Left ventricle myocardium inferior (tissue), 1 donor: ENCODE measurements around the gene EEF1A2. TPM values are rescaled to one million over a fixed set of nuclear protein-coding genes. Genes with fewer than 3 reads are reported as not detected.
A peak's percentile ranks its signal among the peaks of the same experiment; 100 is the strongest.
"Not testable (repeated sequence)": the region's sequence is repeated elsewhere in the genome, so short reads cannot be mapped to it uniquely, and the experiment has no call there.

ENCODE experiments used
- DNase-seq: peaks from one replicate; pipeline ENCODE4 v3.0.0-alpha.2; 2020
- H3K27ac ChIP-seq: fragments of 200-600 bp; replicated peaks from 2 replicates; pipeline ENCODE4 v1.8.0; 2021
- H3K27me3 ChIP-seq: fragments of 200-600 bp; 2 replicates; pipeline ENCODE4 v1.8.0; 2021; ENCODE audit warnings: low read depth
- H3K36me3 ChIP-seq: fragments of 200-600 bp; 2 replicates; pipeline ENCODE4 v1.8.0; 2021
- H3K4me1 ChIP-seq: fragments of 200-600 bp; 2 replicates; pipeline ENCODE4 v1.8.0; 2021
- H3K4me3 ChIP-seq: fragments of 200-600 bp; 2 replicates; pipeline ENCODE4 v1.8.0; 2021; ENCODE audit warnings: mild to moderate bottlenecking, moderate library complexity
- H3K9me3 ChIP-seq: fragments of 200-600 bp; replicated peaks from 2 replicates; pipeline ENCODE4 v1.8.0; 2021
- intact Hi-C: fragments of 100-400 bp; cut with micrococcal nuclease; formaldehyde crosslinking; loops from one replicate; pipeline ENCODE4 v1.11.0; 2022
- total RNA-seq: library from RNA; stranded (reverse); fragmentation: NEBNext Ultra II Directional; extraction: Animal tissue kit (Norgen Biotek cat#: 25700); gene quantifications from one replicate; pipeline ENCODE4 v1.2.1, GENCODE V29; 2021
- TF ChIP-seq, protein P1 (sequence below): fragments of 200-600 bp; IDR thresholded peaks from 2 replicates; pipeline ENCODE4 v1.8.0; 2021; ENCODE audit warnings: antibody characterized with exemption, mild to moderate bottlenecking, borderline replicate concordance
- donor health status: DM: no; HTN: yes; CAD: no; lungs with severe emphysema.

The EEF1A2 gene
- total RNA-seq, 1 donor from 2014 or later = 1,286 TPM

DNA sequence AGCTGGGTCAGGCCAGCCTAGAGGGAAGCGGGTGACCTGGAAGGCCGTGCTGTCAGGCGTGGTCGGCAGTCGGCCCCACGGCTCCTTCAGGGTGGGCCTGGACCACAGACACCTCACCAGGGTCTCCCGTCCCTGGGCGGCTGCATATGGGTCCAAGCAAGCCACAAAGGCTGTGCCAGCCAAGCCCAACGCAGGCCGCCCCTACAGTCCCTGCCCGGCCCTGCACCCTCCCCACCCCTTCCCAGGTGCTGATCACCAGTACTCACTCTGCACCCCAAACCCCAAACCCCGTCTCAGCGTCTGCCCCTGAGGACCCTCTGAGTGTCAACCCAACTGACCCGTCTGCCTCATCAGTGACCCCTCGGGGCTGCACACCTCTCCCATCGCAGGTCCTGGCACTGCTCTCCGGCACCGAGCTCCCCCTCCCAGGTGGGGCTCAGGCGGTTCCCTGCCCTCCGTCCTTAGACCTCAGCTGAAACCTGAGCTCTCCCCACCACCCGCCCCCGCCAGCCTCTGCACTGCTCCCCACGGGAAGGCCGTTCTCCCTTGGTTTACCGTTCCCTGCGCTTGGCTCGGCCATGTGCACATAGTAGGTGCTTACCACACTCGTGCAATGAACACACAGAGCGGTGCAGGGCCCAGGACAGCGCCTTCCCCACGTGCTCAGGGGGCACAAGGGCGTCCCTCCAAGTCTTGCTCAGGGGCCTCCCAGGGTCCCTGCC lies 20.2 kb upstream of the EEF1A2 start:
- Histone ChIP-seq H3K4me3 (peak overlapping the region; percentile 91), H3K36me3 (peaks cover 15% of the 10 kb centered on the region), H3K27me3 (no peaks in the 10 kb centered on the region), H3K9me3 (no peaks in the 10 kb centered on the region), H3K27ac (peak overlapping the region; percentile 97), H3K4me1 (peaks cover 46% of the 10 kb centered on the region)
- intact Hi-C loops = no loop called here
- TF ChIP-seq, protein P1, sequence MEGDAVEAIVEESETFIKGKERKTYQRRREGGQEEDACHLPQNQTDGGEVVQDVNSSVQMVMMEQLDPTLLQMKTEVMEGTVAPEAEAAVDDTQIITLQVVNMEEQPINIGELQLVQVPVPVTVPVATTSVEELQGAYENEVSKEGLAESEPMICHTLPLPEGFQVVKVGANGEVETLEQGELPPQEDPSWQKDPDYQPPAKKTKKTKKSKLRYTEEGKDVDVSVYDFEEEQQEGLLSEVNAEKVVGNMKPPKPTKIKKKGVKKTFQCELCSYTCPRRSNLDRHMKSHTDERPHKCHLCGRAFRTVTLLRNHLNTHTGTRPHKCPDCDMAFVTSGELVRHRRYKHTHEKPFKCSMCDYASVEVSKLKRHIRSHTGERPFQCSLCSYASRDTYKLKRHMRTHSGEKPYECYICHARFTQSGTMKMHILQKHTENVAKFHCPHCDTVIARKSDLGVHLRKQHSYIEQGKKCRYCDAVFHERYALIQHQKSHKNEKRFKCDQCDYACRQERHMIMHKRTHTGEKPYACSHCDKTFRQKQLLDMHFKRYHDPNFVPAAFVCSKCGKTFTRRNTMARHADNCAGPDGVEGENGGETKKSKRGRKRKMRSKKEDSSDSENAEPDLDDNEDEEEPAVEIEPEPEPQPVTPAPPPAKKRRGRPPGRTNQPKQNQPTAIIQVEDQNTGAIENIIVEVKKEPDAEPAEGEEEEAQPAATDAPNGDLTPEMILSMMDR = no peak
- no peak for DNase-seq

DNA sequence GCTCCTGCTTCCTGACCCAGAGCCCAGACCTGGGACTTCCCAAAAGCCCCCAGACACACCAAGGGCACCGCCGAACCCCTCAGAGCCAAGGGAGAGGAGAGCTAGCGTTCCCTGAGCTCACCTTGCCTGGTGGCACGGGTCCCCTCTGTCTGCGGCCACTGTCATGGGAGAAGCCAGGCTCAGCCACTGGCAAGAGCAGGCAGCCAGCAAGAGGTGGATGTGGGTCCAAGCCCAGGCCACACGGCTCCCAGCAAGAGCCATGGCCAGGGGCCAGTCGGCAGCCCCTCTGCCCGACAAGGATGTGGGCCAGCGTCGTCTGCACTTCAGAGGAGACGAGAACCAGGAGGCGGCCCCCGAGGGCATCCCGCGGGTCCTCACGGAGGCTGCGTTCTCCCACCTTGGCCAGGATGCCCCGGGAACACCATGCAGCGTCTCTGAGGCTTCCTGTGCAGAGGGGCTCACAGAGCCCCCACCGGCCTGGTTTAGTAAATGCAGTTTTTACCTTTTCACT lies 19.5 kb upstream of the EEF1A2 start:
- Histone ChIP-seq H3K4me3 (no peak overlapping the region), H3K4me1 (peaks cover 46% of the 10 kb centered on the region), H3K27me3 (no peaks in the 10 kb centered on the region), H3K27ac (no peak overlapping the region), H3K36me3 (peaks cover 13% of the 10 kb centered on the region), H3K9me3 (no peaks in the 10 kb centered on the region)
- TF ChIP-seq, protein P1 = no peak
- intact Hi-C loops = no loop called here
- DNase-seq = no peak

DNA sequence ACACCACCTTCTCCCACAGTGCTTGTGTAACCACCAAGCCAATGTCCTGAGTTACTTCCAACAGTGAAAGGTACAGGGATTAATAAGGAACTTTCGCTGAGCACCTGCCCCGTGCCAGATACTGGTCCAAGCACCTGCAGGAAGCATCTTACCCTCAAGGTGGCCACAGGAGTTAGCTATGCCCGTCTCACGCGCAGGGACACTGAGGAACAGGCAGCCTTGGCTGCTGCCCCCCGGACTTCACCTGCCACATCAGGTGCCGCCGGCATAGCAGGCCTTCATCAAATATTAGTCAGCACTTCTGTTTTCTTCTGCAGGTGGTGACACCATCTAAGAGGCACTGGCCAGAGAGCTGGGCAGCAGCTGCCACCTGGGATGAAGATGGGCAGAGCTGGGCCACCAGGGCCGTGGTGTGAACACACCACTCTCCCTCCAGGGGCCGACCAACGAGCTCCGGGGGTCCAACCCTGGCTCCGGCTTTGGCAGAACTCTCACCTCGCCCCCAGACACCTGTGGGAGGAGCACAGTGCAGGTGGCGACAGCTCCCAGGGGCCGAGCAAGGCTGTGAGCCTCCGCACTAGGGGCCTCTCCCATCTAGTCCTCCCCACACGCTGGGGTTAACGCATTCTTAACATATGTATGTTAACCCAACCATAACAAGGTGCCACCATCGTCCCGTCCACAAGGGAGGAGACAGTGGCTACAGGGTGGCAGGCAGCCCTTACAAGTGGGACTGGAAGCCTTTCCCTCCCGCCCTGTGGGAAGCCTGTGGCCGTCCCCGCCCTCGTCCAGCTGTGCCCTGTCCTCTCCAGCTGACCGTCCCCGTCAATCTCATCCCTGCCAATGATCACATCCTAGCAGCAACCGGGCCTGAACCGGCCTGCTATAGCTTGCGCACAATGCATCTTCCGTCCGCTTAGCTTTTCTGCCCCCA lies 18.8 kb upstream of the EEF1A2 start:
- DNase-seq = no peak
- H3K4me3 ChIP-seq = no peak overlapping the region

DNA sequence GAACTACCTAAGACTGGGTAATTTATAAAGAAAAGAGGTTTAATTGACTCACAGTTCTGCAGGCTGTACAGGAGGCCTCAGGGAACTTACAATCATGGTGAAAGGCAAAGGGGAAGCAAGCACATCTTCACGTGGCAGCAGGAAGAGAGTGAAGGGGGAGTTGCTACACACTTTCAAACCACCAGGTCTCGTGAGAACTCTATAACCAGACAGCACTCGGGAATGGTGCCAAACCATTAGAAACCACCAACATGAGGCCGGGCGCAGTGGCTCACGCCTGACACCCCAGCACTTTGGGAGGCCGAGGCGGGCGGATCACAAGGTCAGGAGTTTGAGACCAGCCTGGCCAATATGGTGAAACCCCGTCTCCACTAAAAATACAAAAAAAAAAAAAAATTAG lies 15.6 kb upstream of the EEF1A2 start:
- H3K9me3 ChIP-seq, H3K36me3 ChIP-seq, DNase-seq, H3K4me3 ChIP-seq, H3K27me3 ChIP-seq, H3K27ac ChIP-seq, intact Hi-C loops: not testable (repeated sequence)
- peaks cover 14% of the 10 kb centered on the region for H3K4me1 ChIP-seq

More for the DNA sequence above, 18.8 kb upstream of the EEF1A2 start:
- no peaks in the 10 kb centered on the region for H3K27me3 ChIP-seq
- H3K9me3 ChIP-seq = no peaks in the 10 kb centered on the region
- H3K4me1 ChIP-seq = peaks cover 38% of the 10 kb centered on the region
- TF ChIP-seq, protein P1 = no peak
- no peak overlapping the region for H3K27ac ChIP-seq
- H3K36me3 ChIP-seq = peaks cover 7% of the 10 kb centered on the region
- intact Hi-C loops = no loop called here

DNA sequence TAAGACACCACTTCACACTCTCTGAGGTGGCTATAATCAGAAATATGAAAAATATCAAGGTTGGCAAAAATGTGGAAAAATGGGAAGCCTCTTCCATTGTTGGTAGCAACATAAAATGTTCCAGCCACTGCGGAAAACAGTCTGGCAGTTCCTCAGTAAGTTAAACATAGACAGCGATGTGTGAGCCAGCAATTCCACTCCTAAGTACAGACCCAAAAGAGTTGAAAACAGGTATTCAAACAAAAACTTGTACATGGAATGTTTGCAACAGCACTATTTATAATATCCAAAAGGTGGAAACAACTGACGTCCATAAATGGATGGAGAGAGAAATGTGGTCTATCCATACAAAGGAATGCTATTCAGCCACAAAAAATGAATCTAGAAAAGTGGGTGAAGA lies 14.3 kb upstream of the EEF1A2 start:
- TF ChIP-seq, protein P1 = no peak
- DNase-seq = no peak
- Histone ChIP-seq H3K27ac (no peak overlapping the region), H3K4me3 (no peak overlapping the region), H3K4me1 (peaks cover 10% of the 10 kb centered on the region), H3K9me3 (no peaks in the 10 kb centered on the region), H3K27me3 (peaks cover 3% of the 10 kb centered on the region), H3K36me3 (no peaks in the 10 kb centered on the region)
- intact Hi-C loops = no loop called here
